ENCODE measurements around the gene SLC35F3. TPM values are rescaled to one million over a fixed set of nuclear protein-coding genes. Genes with fewer than 3 reads are reported as not detected.

SLC35F3 gene
- total and polyA plus RNA-seq, 7 experiments from 2014 or later, result 0.11 to 15.2 (median 0.96) TPM; not detected in 2

DNA sequence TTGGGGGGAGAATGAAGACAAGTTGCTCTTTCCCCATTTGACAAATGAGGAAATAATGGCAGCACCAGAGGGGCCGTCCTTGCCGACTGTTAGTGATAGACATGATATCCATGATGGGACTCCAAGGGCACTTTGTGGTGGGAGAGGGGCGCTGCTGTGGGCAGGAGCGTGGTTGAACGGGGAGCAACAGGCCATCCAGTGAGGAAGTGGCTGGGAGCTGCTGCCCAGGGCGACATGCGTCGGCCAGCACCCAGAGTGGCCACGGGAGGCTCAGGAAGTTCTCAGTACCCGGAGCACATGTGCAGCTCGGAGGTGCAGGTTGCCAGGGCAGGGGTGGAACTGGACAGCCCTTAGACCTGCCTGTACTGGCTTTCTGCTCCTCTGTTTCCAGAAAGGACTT is 71.0 kb downstream of the SLC35F3 start:
- H3K27me3 ChIP-seq (ENCODE audit: control insufficient read depth in 2 of 2, insufficient read depth in 2 of 2, low read length in 2 of 2), result no peaks in the 10 kb centered on the region
- H3K4me3 Mint-ChIP-seq, result no peak overlapping the region
- DNase-seq (no peak), ATAC-seq (no peak)
- intact Hi-C loops (cut with micrococcal nuclease), result no loop called here
- no peak overlapping the region for H3K27ac ChIP-seq (ENCODE audit: low read depth, low read length)
- no peak overlapping the region for H3K4me3 ChIP-seq (ENCODE audit: low read length)
- H3K27ac Mint-ChIP-seq, result no peak overlapping the region
- no peaks in the 10 kb centered on the region for H3K36me3 ChIP-seq (ENCODE audit: control insufficient read depth in 2 of 3, insufficient read depth in 3 of 3, low read length in 3 of 3)
- ChIA-PET CTCF (no interaction called here), POLR2A (no interaction called here)
- H3K9me3 Mint-ChIP-seq, result peaks cover 0 to 2% (median 0%) of the 10 kb centered on the region in 11 donors
- no peaks in the 10 kb centered on the region for H3K9me3 ChIP-seq (ENCODE audit: control insufficient read depth in 2 of 3, low read length in 3 of 3)
- H3K4me1 ChIP-seq (ENCODE audit: control insufficient read depth in 2 of 2, insufficient read depth in 2 of 2, low read length in 2 of 2), result no peaks in the 10 kb centered on the region
- H3K27me3 Mint-ChIP-seq, result peaks cover 0 to 17% (median 6%) of the 10 kb centered on the region in 5 donors
- no peaks in the 10 kb centered on the region for H3K4me1 Mint-ChIP-seq
- H3K36me3 Mint-ChIP-seq, result no peaks in the 10 kb centered on the region

DNA sequence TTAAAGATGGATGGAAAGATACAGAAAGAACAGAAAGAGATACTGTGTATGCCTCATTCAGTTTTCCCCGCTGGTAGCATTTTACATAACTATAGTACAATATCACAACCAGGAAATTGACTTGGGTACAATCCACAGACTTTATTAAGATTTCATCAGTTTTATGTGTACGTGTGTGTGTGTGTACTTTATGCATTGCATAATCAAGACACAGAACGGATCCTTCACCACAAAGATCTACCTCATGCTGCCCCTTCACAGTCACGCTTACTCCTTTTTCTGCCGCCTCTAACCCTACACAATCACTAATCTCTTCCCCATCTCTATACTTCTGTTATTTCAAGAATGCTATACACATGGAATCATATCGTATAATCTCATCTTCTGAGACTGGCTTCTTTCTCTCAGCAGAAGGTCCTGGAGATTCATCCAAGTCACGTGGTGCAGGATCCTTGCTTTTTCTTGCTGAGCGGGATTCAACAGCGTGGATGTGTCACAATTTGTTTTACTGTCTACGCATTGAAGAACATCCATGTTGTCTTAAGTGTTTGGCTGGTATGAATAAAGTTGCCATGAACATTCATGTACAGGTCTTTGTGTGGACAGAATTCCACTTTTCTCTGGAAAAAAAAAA is 76.7 kb downstream of the SLC35F3 start:
- Mint-ChIP-seq H3K27ac (no peak overlapping the region), H3K4me3 (no peak overlapping the region), H3K36me3 (no peaks in the 10 kb centered on the region), H3K4me1 (no peaks in the 10 kb centered on the region), H3K27me3 (peaks cover 0 to 13% (median 3%) of the 10 kb centered on the region in 5 donors), H3K9me3 (peaks cover 0 to 2% (median 0%) of the 10 kb centered on the region in 11 donors)
- no peaks in the 10 kb centered on the region for H3K9me3 ChIP-seq (ENCODE audit: control insufficient read depth in 2 of 3, low read length in 3 of 3)
- intact Hi-C loops (cut with micrococcal nuclease), result no loop called here
- CTCF ChIA-PET, result interaction anchor here (0.6 kb wide), 1 partner anchor 190 kb away, joined by 3 read pairs; no protein-coding TSS in a partner anchor
- no peak overlapping the region for H3K4me3 ChIP-seq (ENCODE audit: low read length)
- ATAC-seq (no peak), DNase-seq (no peak)
- H3K27me3 ChIP-seq (ENCODE audit: control insufficient read depth in 2 of 2, insufficient read depth in 2 of 2, low read length in 2 of 2), result no peaks in the 10 kb centered on the region
- no peaks in the 10 kb centered on the region for H3K4me1 ChIP-seq (ENCODE audit: control insufficient read depth in 2 of 2, insufficient read depth in 2 of 2, low read length in 2 of 2)
- H3K36me3 ChIP-seq (ENCODE audit: control insufficient read depth in 2 of 3, insufficient read depth in 3 of 3, low read length in 3 of 3), result no peaks in the 10 kb centered on the region
- H3K27ac ChIP-seq (ENCODE audit: low read depth, low read length), result no peak overlapping the region
- POLR2A ChIA-PET, result no interaction called here

DNA sequence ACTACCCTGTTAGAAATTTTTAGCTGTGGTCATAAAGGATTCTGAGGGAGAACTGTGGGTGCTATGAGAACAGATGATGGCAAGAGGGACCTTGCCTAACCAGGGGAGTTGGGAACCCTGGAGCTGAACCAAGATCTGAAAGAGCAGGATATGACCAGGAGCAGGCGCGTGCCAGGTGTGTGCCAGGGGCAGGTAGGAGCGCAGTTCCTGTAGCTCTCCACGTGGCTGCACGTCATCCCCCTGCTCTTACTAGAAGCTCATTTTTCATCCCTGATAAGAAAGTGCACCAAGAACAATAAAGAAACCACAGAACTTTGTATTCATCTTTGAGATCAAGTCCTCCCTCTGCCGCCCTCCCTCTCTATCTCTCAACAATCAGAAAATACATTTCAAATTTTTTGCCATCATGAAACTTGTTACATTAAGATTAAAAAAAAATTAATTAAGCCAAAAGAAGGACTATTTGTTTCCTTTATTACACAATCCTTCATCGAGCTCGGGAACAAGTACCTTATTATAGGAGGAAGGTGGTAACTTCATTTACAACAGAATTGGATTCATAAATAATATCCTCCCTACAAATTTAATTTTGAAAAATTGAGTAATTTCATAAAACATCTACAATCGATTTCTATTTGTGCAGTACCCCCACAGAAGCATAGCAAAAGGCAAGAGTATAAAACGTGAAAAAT is 78.5 kb downstream of the SLC35F3 start:
- H3K4me1 ChIP-seq (ENCODE audit: control insufficient read depth in 2 of 2, insufficient read depth in 2 of 2, low read length in 2 of 2), result no peaks in the 10 kb centered on the region
- intact Hi-C loops (cut with micrococcal nuclease), result no loop called here
- no peaks in the 10 kb centered on the region for H3K36me3 Mint-ChIP-seq
- H3K9me3 ChIP-seq (ENCODE audit: control insufficient read depth in 2 of 3, low read length in 3 of 3), result no peaks in the 10 kb centered on the region
- H3K36me3 ChIP-seq (ENCODE audit: control insufficient read depth in 2 of 3, insufficient read depth in 3 of 3, low read length in 3 of 3), result no peaks in the 10 kb centered on the region
- H3K27ac Mint-ChIP-seq, result no peak overlapping the region
- ChIA-PET POLR2A (no interaction called here), CTCF (no interaction called here)
- H3K9me3 Mint-ChIP-seq, result peaks cover 0 to 2% (median 0%) of the 10 kb centered on the region in 11 donors
- H3K4me3 Mint-ChIP-seq, result no peak overlapping the region
- ATAC-seq (no peak), DNase-seq (no peak)
- H3K4me1 Mint-ChIP-seq, result no peaks in the 10 kb centered on the region
- no peaks in the 10 kb centered on the region for H3K27me3 ChIP-seq (ENCODE audit: control insufficient read depth in 2 of 2, insufficient read depth in 2 of 2, low read length in 2 of 2)
- peaks cover 2 to 18% (median 11%) of the 10 kb centered on the region in 5 donors for H3K27me3 Mint-ChIP-seq
- H3K27ac ChIP-seq (ENCODE audit: low read depth, low read length), result no peak overlapping the region
- no peak overlapping the region for H3K4me3 ChIP-seq (ENCODE audit: low read length)

DNA sequence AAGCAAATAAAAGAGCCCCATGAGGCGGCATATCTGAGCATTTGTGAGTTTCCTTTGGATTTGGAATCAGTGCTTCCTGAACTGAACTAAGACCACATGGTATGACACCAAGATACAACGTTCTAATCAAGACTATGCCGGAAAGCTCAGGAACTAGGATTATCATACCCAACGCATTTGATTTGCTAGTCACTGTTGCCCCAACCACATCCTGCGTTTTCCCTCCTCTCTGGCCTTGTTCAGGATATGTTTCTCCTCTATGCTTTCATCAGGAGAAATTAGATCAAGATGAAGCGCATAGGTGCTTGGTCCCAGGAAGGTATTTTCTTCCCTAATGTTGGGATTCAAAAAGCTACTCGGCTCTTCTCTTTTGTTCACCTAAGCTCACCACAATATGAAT is 79.3 kb downstream of the SLC35F3 start:
- Histone ChIP-seq H3K9me3 (ENCODE audit: control insufficient read depth in 2 of 3, low read length in 3 of 3) (no peaks in the 10 kb centered on the region), H3K4me1 (ENCODE audit: control insufficient read depth in 2 of 2, insufficient read depth in 2 of 2, low read length in 2 of 2) (no peaks in the 10 kb centered on the region), H3K27ac (ENCODE audit: low read depth, low read length) (no peak overlapping the region), H3K27me3 (ENCODE audit: control insufficient read depth in 2 of 2, insufficient read depth in 2 of 2, low read length in 2 of 2) (no peaks in the 10 kb centered on the region), H3K4me3 (ENCODE audit: low read length) (no peak overlapping the region), H3K36me3 (ENCODE audit: control insufficient read depth in 2 of 3, insufficient read depth in 3 of 3, low read length in 3 of 3) (no peaks in the 10 kb centered on the region)
- peaks cover 0 to 2% (median 0%) of the 10 kb centered on the region in 11 donors for H3K9me3 Mint-ChIP-seq
- DNase-seq (no peak), ATAC-seq (no peak)
- no peaks in the 10 kb centered on the region for H3K36me3 Mint-ChIP-seq
- intact Hi-C loops (cut with micrococcal nuclease), result no loop called here
- no peak overlapping the region for H3K4me3 Mint-ChIP-seq
- ChIA-PET POLR2A (no interaction called here), CTCF (no interaction called here)
- no peak overlapping the region for H3K27ac Mint-ChIP-seq
- peaks cover 2 to 18% (median 12%) of the 10 kb centered on the region in 5 donors for H3K27me3 Mint-ChIP-seq
- H3K4me1 Mint-ChIP-seq, result no peaks in the 10 kb centered on the region

DNA sequence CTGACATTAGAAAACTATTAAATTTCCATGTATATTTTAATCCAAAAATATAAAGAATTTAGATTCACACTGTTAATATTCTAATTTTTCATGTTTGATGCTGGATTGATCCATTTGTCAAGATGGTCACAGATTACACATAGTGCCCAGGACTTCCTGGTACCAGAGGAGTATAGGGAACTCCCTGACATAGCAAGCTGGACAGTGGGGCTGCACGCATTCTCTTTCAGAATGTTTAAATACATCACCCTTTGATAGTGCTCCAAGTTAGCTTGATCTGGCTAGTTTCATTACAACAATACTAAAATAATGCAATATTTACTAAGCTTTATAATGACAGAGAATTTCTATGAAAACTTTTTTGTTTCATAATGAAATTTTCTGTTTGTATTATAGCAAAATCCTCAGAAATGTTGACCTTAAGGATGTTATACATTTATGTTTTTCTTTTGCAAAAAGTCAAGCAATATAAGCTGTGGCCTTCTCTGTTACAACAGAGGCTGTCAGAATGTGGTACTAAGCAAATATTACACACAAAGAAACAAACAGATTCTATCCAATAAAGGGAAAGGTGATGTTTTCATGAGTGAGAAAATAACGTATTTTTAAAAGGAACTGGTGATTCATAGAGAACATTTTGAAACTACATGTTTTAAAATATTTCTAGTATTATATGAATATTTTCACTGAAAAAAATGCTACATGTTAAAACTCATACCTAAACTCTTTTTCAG is 84.7 kb downstream of the SLC35F3 start:
- intact Hi-C loops (cut with micrococcal nuclease), result no loop called here
- ChIA-PET POLR2A (no interaction called here), CTCF (no interaction called here)
- Mint-ChIP-seq H3K36me3 (no peaks in the 10 kb centered on the region), H3K9me3 (no peaks in the 10 kb centered on the region), H3K27ac (no peak overlapping the region), H3K27me3 (peaks cover 9 to 41% (median 15%) of the 10 kb centered on the region in 5 donors), H3K4me3 (no peak overlapping the region), H3K4me1 (no peaks in the 10 kb centered on the region)
- ATAC-seq (no peak), DNase-seq (no peak)
- H3K27ac ChIP-seq (ENCODE audit: low read depth, low read length), result no peak overlapping the region
- H3K36me3 ChIP-seq (ENCODE audit: control insufficient read depth in 2 of 3, insufficient read depth in 3 of 3, low read length in 3 of 3), result no peaks in the 10 kb centered on the region
- H3K4me3 ChIP-seq (ENCODE audit: low read length), result no peak overlapping the region
- H3K27me3 ChIP-seq (ENCODE audit: control insufficient read depth in 2 of 2, insufficient read depth in 2 of 2, low read length in 2 of 2), result no peaks in the 10 kb centered on the region
- H3K4me1 ChIP-seq (ENCODE audit: control insufficient read depth in 2 of 2, insufficient read depth in 2 of 2, low read length in 2 of 2), result no peaks in the 10 kb centered on the region
- no peaks in the 10 kb centered on the region for H3K9me3 ChIP-seq (ENCODE audit: control insufficient read depth in 2 of 3, low read length in 3 of 3)

DNA sequence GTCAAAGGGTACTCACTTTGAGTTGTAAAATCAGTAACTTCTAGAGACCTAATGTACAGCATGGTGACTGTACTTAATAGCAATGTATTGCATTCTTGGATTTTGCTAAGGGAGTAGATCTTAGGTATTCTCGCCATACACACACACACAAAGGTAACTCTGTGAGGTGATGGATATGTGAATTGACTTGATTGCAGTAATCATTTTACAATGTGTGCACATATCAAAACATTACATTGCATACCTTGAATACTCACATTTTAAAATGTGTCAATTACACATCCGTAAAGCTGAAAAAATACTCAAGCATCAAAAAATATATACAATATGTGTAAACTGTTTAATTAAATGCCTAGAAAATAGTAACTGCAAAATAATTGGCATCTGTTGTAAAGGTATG is 86.0 kb downstream of the SLC35F3 start:
- Mint-ChIP-seq H3K4me1 (no peaks in the 10 kb centered on the region), H3K4me3 (no peak overlapping the region), H3K9me3 (no peaks in the 10 kb centered on the region), H3K27me3 (peaks cover 9 to 33% (median 18%) of the 10 kb centered on the region in 5 donors), H3K36me3 (no peaks in the 10 kb centered on the region), H3K27ac (no peak overlapping the region)
- Histone ChIP-seq H3K9me3 (ENCODE audit: control insufficient read depth in 2 of 3, low read length in 3 of 3) (no peaks in the 10 kb centered on the region), H3K4me3 (ENCODE audit: low read length) (no peak overlapping the region), H3K36me3 (ENCODE audit: control insufficient read depth in 2 of 3, insufficient read depth in 3 of 3, low read length in 3 of 3) (no peaks in the 10 kb centered on the region), H3K27ac (ENCODE audit: low read depth, low read length) (no peak overlapping the region), H3K27me3 (ENCODE audit: control insufficient read depth in 2 of 2, insufficient read depth in 2 of 2, low read length in 2 of 2) (no peaks in the 10 kb centered on the region), H3K4me1 (ENCODE audit: control insufficient read depth in 2 of 2, insufficient read depth in 2 of 2, low read length in 2 of 2) (no peaks in the 10 kb centered on the region)
- ATAC-seq, result no peak
- POLR2A ChIA-PET, result no interaction called here
- DNase-seq, result no peak
- CTCF ChIA-PET, result no interaction called here
- intact Hi-C loops (cut with micrococcal nuclease), result no loop called here
